WTC11 (cell line): ENCODE data around the gene C1QTNF2. TPM values are rescaled to one million over a fixed set of nuclear protein-coding genes. Genes with fewer than 3 reads are reported as not detected.

ENCODE experiments used
- ATAC-seq: fragments of 200-7000 bp; cut with Tn5 transposase; 2 replicates; pipeline ENCODE4 v1.10.0; 2021; ENCODE audit warnings: mild to moderate bottlenecking, moderate library complexity
- CTCF ChIA-PET: fragments of 300-600 bp; sonication (Branson Sonifier 250); formaldehyde crosslinking; loops from one replicate; lab custom pipeline; 2021; ENCODE audit warnings: antibody characterized with exemption; lab: Charles Lee
- POLR2A ChIA-PET: fragments of 350-600 bp; sonication (Branson Sonifier 250); formaldehyde crosslinking; loops from one replicate; lab custom pipeline; 2021; ENCODE audit warnings: antibody characterized with exemption; lab: Charles Lee
- DNase-seq: peaks from one replicate; pipeline ENCODE4 v3.0.0; 2021; ENCODE audit warnings: low spot score
- H3K27ac Mint-ChIP-seq: 2 replicates; pipeline ENCODE4 v1.8.0; 2021; ENCODE audit warnings: mixed read lengths
- H3K27me3 Mint-ChIP-seq: 2 replicates; pipeline ENCODE4 v1.8.0; 2021; ENCODE audit warnings: low read depth, mild to moderate bottlenecking, moderate library complexity, mixed read lengths
- H3K36me3 Mint-ChIP-seq: 2 replicates; pipeline ENCODE4 v1.8.0; 2021; ENCODE audit warnings: mixed read lengths
- H3K4me1 Mint-ChIP-seq: 2 replicates; pipeline ENCODE4 v1.8.0; 2022; ENCODE audit warnings: mixed read lengths
- H3K4me3 Mint-ChIP-seq: 2 replicates; pipeline ENCODE4 v1.8.0; 2021; ENCODE audit warnings: mild to moderate bottlenecking, moderate library complexity, mixed read lengths
- H3K9me3 Mint-ChIP-seq: 2 replicates; pipeline ENCODE4 v1.8.0; 2021; ENCODE audit warnings: mixed read lengths
- ATF2 ChIP-seq: sonication (generic); formaldehyde crosslinking; IDR thresholded peaks from 2 replicates; pipeline ENCODE4 v1.8.1; 2022; ENCODE audit warnings: low read depth, missing genetic modification reagents, borderline replicate concordance
- CBFB ChIP-seq: sonication (generic); formaldehyde crosslinking; IDR thresholded peaks from 2 replicates; pipeline ENCODE4 v1.8.1; 2022; ENCODE audit warnings: mild to moderate bottlenecking, low read depth, missing genetic modification reagents
- EMX1 ChIP-seq: fragments of 250-450 bp; sonication (Bioruptor Pico); IDR thresholded peaks from 2 replicates; pipeline ENCODE4 v1.8.0; 2021; ENCODE audit warnings: mild to moderate bottlenecking
- GABPB1 ChIP-seq: sonication (generic); formaldehyde crosslinking; IDR thresholded peaks from 2 replicates; pipeline ENCODE4 v1.8.1; 2023; ENCODE audit warnings: mild to moderate bottlenecking, missing genetic modification reagents
- HMGA2 ChIP-seq: fragments of 250-450 bp; sonication (Bioruptor Pico); IDR thresholded peaks from 2 replicates; pipeline ENCODE4 v1.4.0; 2021; ENCODE audit warnings: mild to moderate bottlenecking, moderate library complexity
- HMGXB4 ChIP-seq: sonication (generic); formaldehyde crosslinking; IDR thresholded peaks from 2 replicates; pipeline ENCODE4 v1.8.1; 2023; ENCODE audit warnings: mild to moderate bottlenecking, moderate library complexity, missing genetic modification reagents
- IRF2 ChIP-seq: sonication (generic); formaldehyde crosslinking; IDR thresholded peaks from 2 replicates; pipeline ENCODE4 v1.8.0; 2022; ENCODE audit warnings: low read depth, missing genetic modification reagents, borderline replicate concordance
- MAX ChIP-seq: sonication (generic); formaldehyde crosslinking; IDR thresholded peaks from 2 replicates; pipeline ENCODE4 v1.8.0; 2022; ENCODE audit warnings: mild to moderate bottlenecking, missing genetic modification reagents
- RELA ChIP-seq: sonication (generic); formaldehyde crosslinking; IDR thresholded peaks from 2 replicates; pipeline ENCODE4 v1.8.1; 2022; ENCODE audit warnings: missing genetic modification reagents, mild to moderate bottlenecking, borderline replicate concordance
- RORB ChIP-seq: fragments of 250-450 bp; sonication (Bioruptor Pico); IDR thresholded peaks from 2 replicates; pipeline ENCODE4 v1.9.0; 2021; ENCODE audit warnings: mild to moderate bottlenecking
- STAT6 ChIP-seq: sonication (generic); formaldehyde crosslinking; conservative IDR thresholded peaks from 2 replicates; pipeline ENCODE4 v1.8.1; 2023; ENCODE audit warnings: mild to moderate bottlenecking, low read depth, missing genetic modification reagents, moderate library complexity
- USF2 ChIP-seq: sonication (generic); formaldehyde crosslinking; IDR thresholded peaks from 2 replicates; pipeline ENCODE4 v1.8.1; 2023; ENCODE audit warnings: mild to moderate bottlenecking, missing genetic modification reagents, moderate library complexity
- ZNF512 ChIP-seq: sonication (generic); formaldehyde crosslinking; IDR thresholded peaks from 2 replicates; pipeline ENCODE4 v1.8.1; 2022; ENCODE audit warnings: missing genetic modification reagents, borderline replicate concordance
- total RNA-seq: library from RNA; stranded (reverse); gene quantifications from 3 replicates; pipeline ENCODE4 v1.2.3, GENCODE V29; 2021
- TF ChIP-seq, protein P1 (sequence below): sonication (generic); formaldehyde crosslinking; IDR thresholded peaks from 2 replicates; pipeline ENCODE4 v1.8.0; 2022; ENCODE audit warnings: mild to moderate bottlenecking, missing genetic modification reagents
- TF ChIP-seq, protein P2 (sequence below): sonication (generic); formaldehyde crosslinking; IDR thresholded peaks from 2 replicates; pipeline ENCODE4 v1.8.1; 2023; ENCODE audit warnings: mild to moderate bottlenecking, missing genetic modification reagents

Gene C1QTNF2
- total RNA-seq, 1 experiment from 2014 or later: 0.52 TPM

GRCh38 chr5:160420331-160420610 lies 49.8 kb upstream of the C1QTNF2 start:
- peak overlapping the region; percentile 96 for H3K27ac Mint-ChIP-seq
- no peaks in the 10 kb centered on the region for H3K9me3 Mint-ChIP-seq
- H3K4me3 Mint-ChIP-seq: peak overlapping the region; percentile 98
- no peak for TF ChIP-seq EMX1
- no peak for TF ChIP-seq STAT6
- no peak for TF ChIP-seq GABPB1 (CRISPR knock-in tag)
- TF ChIP-seq HMGA2 (CRISPR knock-in tag): no peak
- TF ChIP-seq RORB: no peak
- TF ChIP-seq USF2 (CRISPR knock-in tag): no peak
- TF ChIP-seq, protein P1, sequence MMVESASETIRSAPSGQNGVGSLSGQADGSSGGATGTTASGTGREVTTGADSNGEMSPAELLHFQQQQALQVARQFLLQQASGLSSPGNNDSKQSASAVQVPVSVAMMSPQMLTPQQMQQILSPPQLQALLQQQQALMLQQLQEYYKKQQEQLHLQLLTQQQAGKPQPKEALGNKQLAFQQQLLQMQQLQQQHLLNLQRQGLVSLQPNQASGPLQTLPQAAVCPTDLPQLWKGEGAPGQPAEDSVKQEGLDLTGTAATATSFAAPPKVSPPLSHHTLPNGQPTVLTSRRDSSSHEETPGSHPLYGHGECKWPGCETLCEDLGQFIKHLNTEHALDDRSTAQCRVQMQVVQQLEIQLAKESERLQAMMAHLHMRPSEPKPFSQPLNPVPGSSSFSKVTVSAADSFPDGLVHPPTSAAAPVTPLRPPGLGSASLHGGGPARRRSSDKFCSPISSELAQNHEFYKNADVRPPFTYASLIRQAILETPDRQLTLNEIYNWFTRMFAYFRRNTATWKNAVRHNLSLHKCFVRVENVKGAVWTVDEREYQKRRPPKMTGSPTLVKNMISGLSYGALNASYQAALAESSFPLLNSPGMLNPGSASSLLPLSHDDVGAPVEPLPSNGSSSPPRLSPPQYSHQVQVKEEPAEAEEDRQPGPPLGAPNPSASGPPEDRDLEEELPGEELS (CRISPR knock-in tag): no peak
- TF ChIP-seq RELA (CRISPR knock-in tag): no peak
- TF ChIP-seq IRF2 (CRISPR knock-in tag): no peak
- H3K36me3 Mint-ChIP-seq: peaks cover 31% of the 10 kb centered on the region
- DNase-seq: no peak
- CTCF ChIA-PET: interaction anchor here (0.6 to 1.4 kb wide), 2 partner anchors 20 to 65 kb away, joined by 3 to 4 read pairs; partner anchors contain the start of gene FAM200C
- H3K4me1 Mint-ChIP-seq: peaks cover 54% of the 10 kb centered on the region
- H3K27me3 Mint-ChIP-seq: no peaks in the 10 kb centered on the region
- POLR2A ChIA-PET: no interaction called here
- no peak for ATAC-seq

GRCh38 chr5:160419458-160420330 lies 49.3 kb upstream of the C1QTNF2 start:
- Mint-ChIP-seq H3K36me3 (peaks cover 30% of the 10 kb centered on the region), H3K4me3 (peak overlapping the region; percentile 98), H3K27me3 (no peaks in the 10 kb centered on the region), H3K4me1 (peaks cover 51% of the 10 kb centered on the region), H3K9me3 (no peaks in the 10 kb centered on the region), H3K27ac (peak overlapping the region; percentile 96)
- DNase-seq (no peak), ATAC-seq (no peak)
- POLR2A ChIA-PET: interaction anchor here (0.7 to 1.3 kb wide), 2 partner anchors 30 to 132 kb away, joined by 3 to 4 read pairs; no protein-coding TSS in a partner anchor
- CTCF ChIA-PET: interaction anchor here (0.6 to 2.3 kb wide), 8 partner anchors 19 to 1633 kb away, joined by 3 to 26 read pairs (median 4); partner anchors contain the start of gene FAM200C
- TF ChIP-seq, protein P2, sequence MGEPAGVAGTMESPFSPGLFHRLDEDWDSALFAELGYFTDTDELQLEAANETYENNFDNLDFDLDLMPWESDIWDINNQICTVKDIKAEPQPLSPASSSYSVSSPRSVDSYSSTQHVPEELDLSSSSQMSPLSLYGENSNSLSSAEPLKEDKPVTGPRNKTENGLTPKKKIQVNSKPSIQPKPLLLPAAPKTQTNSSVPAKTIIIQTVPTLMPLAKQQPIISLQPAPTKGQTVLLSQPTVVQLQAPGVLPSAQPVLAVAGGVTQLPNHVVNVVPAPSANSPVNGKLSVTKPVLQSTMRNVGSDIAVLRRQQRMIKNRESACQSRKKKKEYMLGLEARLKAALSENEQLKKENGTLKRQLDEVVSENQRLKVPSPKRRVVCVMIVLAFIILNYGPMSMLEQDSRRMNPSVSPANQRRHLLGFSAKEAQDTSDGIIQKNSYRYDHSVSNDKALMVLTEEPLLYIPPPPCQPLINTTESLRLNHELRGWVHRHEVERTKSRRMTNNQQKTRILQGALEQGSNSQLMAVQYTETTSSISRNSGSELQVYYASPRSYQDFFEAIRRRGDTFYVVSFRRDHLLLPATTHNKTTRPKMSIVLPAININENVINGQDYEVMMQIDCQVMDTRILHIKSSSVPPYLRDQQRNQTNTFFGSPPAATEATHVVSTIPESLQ (CRISPR knock-in tag): no peak
- TF ChIP-seq HMGXB4 (CRISPR knock-in tag) (no peak), ATF2 (CRISPR knock-in tag) (no peak), CBFB (CRISPR knock-in tag) (no peak), MAX (CRISPR knock-in tag) (no peak), ZNF512 (no peak)
- TF ChIP-seq, protein P1 (CRISPR knock-in tag): no peak
